ENCODE data around the gene CT45A2. TPM values are rescaled to one million over a fixed set of nuclear protein-coding genes. Genes with fewer than 3 reads are reported as not detected.
"Not testable (repeated sequence)": the region's sequence is repeated elsewhere in the genome, so short reads cannot be mapped to it uniquely, and the experiment has no call there.

The CT45A2 gene, protein sequence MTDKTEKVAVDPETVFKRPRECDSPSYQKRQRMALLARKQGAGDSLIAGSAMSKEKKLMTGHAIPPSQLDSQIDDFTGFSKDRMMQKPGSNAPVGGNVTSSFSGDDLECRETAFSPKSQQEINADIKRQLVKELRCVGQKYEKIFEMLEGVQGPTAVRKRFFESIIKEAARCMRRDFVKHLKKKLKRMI
- total RNA-seq: not detected

DNA sequence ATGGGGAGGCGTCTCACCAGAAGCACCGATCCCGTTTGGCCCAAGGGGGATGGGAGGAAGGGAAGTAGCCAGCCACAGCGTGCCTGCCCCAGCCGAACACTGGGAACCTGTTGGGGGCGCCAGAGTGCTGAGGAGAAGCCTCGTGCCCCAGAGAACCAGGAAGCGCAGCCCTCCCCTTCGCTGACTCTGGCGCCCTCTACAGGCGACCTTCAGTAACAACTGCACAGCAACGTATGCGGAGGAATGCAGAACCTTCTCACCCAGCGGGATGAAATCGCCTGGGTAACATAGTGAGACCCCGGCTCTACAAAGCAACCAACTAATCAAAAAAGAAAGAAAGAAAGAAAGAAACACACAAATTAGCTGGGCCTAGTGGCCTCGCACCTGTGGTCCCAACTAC lies at the start of gene CT45A2:
CT45A2 (minus strand) TSS at position 101 of the 400 bp plus-strand sequence. CDS start 3,747 bp downstream, outside the sequence.
- WGBS: no CpG with 5 or more reads among the region's 17 CpGs
- DNase-seq (ENCODE audit: low spot score); H3K27me3 ChIP-seq (replicated peaks; ENCODE audit: insufficient read depth): not testable (repeated sequence)

DNA sequence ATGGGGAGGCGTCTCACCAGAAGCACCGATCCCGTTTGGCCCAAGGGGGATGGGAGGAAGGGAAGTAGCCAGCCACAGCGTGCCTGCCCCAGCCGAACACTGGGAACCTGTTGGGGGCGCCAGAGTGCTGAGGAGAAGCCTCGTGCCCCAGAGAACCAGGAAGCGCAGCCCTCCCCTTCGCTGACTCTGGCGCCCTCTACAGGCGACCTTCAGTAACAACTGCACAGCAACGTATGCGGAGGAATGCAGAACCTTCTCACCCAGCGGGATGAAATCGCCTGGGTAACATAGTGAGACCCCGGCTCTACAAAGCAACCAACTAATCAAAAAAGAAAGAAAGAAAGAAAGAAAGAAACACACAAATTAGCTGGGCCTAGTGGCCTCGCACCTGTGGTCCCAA lies 34.6 kb upstream of the CT45A2 start, which contains the start of gene CT45A8:
CT45A8 (minus strand) TSS at position 101 of the 400 bp plus-strand sequence. CDS start 3,755 bp downstream, outside the sequence.
- intact Hi-C loops (cut with DNase I); H3K9me3 ChIP-seq; H3K4me1 ChIP-seq (replicated peaks); H3K27me3 ChIP-seq (replicated peaks; ENCODE audit: insufficient read depth); H3K4me3 ChIP-seq; DNase-seq (ENCODE audit: low spot score); H3K27ac ChIP-seq; H3K36me3 ChIP-seq: not testable (repeated sequence)
- no CpG with 5 or more reads among the region's 17 CpGs for WGBS

More for the DNA sequence above, at the start of gene CT45A2:
- H3K9me3 ChIP-seq; H3K4me3 ChIP-seq; H3K4me1 ChIP-seq (replicated peaks); H3K36me3 ChIP-seq; H3K27ac ChIP-seq; intact Hi-C loops (cut with DNase I): not testable (repeated sequence)

DNA sequence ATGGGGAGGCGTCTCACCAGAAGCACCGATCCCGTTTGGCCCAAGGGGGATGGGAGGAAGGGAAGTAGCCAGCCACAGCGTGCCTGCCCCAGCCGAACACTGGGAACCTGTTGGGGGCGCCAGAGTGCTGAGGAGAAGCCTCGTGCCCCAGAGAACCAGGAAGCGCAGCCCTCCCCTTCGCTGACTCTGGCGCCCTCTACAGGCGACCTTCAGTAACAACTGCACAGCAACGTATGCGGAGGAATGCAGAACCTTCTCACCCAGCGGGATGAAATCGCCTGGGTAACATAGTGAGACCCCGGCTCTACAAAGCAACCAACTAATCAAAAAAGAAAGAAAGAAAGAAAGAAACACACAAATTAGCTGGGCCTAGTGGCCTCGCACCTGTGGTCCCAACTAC lies 17.4 kb upstream of the CT45A2 start, which contains the start of gene CT45A7:
CT45A7 (minus strand) TSS at position 101 of the 400 bp plus-strand sequence. CDS start 3,747 bp downstream, outside the sequence.
- H3K27me3 ChIP-seq (replicated peaks; ENCODE audit: insufficient read depth); intact Hi-C loops (cut with DNase I); H3K9me3 ChIP-seq; H3K36me3 ChIP-seq; H3K4me1 ChIP-seq (replicated peaks); H3K4me3 ChIP-seq; DNase-seq (ENCODE audit: low spot score); H3K27ac ChIP-seq: not testable (repeated sequence)
- WGBS: no CpG with 5 or more reads among the region's 17 CpGs

DNA sequence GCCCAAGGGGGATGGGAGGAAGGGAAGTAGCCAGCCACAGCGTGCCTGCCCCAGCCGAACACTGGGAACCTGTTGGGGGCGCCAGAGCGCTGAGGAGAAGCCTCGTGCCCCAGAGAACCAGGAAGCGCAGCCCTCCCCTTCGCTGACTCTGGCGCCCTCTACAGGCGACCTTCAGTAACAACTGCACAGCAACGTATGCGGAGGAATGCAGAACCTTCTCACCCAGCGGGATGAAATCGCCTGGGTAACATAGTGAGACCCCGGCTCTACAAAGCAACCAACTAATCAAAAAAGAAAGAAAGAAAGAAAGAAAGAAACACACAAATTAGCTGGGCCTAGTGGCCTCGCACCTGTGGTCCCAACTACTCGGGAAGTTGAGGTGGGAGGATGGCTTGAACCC lies 17.1 kb downstream of the CT45A2 start, which contains the start of gene CT45A6:
CT45A6 (minus strand) TSS at position 101 of the 400 bp plus-strand sequence. CDS start 3,794 bp downstream, outside the sequence.
- H3K27me3 ChIP-seq (replicated peaks; ENCODE audit: insufficient read depth); H3K27ac ChIP-seq; DNase-seq (ENCODE audit: low spot score); H3K36me3 ChIP-seq; intact Hi-C loops (cut with DNase I); H3K9me3 ChIP-seq; H3K4me3 ChIP-seq; H3K4me1 ChIP-seq (replicated peaks): not testable (repeated sequence)
- no CpG with 5 or more reads among the region's 16 CpGs for WGBS

DNA sequence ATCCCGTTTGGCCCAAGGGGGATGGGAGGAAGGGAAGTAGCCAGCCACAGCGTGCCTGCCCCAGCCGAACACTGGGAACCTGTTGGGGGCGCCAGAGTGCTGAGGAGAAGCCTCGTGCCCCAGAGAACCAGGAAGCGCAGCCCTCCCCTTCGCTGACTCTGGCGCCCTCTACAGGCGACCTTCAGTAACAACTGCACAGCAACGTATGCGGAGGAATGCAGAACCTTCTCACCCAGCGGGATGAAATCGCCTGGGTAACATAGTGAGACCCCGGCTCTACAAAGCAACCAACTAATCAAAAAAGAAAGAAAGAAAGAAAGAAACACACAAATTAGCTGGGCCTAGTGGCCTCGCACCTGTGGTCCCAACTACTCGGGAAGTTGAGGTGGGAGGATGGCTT lies 34.4 kb downstream of the CT45A2 start, which contains the start of gene CT45A5:
CT45A5 (minus strand) TSS at position 101 of the 400 bp plus-strand sequence. CDS start 3,774 bp downstream, outside the sequence.
- H3K27ac ChIP-seq; H3K9me3 ChIP-seq; H3K4me3 ChIP-seq; H3K27me3 ChIP-seq (replicated peaks; ENCODE audit: insufficient read depth); H3K4me1 ChIP-seq (replicated peaks); intact Hi-C loops (cut with DNase I); H3K36me3 ChIP-seq; DNase-seq (ENCODE audit: low spot score): not testable (repeated sequence)
- no CpG with 5 or more reads among the region's 16 CpGs for WGBS

DNA sequence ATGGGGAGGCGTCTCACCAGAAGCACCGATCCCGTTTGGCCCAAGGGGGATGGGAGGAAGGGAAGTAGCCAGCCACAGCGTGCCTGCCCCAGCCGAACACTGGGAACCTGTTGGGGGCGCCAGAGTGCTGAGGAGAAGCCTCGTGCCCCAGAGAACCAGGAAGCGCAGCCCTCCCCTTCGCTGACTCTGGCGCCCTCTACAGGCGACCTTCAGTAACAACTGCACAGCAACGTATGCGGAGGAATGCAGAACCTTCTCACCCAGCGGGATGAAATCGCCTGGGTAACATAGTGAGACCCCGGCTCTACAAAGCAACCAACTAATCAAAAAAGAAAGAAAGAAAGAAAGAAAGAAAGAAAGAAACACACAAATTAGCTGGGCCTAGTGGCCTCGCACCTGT lies 51.7 kb downstream of the CT45A2 start, which contains the start of gene CT45A3:
CT45A3 (minus strand) TSS at position 101 of the 400 bp plus-strand sequence. CDS start 3,747 bp downstream, outside the sequence.
- H3K4me3 ChIP-seq; H3K9me3 ChIP-seq; H3K36me3 ChIP-seq; H3K4me1 ChIP-seq (replicated peaks); H3K27ac ChIP-seq; H3K27me3 ChIP-seq (replicated peaks; ENCODE audit: insufficient read depth); intact Hi-C loops (cut with DNase I); DNase-seq (ENCODE audit: low spot score): not testable (repeated sequence)
- no CpG with 5 or more reads among the region's 17 CpGs for WGBS

Other genes starting within 250 kb of the CT45A2 start
- gene CT45A1, start 106.4 kb downstream of the CT45A2 start, total RNA-seq: 1 to 10 TPM in 1 of 2 donors, not detected in 1; 1.0 TPM
- 10 to 100 TPM in 1 of 2 donors, not detected in 1; 12.0 TPM for gene CT45A3, start 51.8 kb downstream of the CT45A2 start, total RNA-seq
- gene CT45A5, start 34.5 kb downstream of the CT45A2 start, total RNA-seq: 1 to 10 TPM in 1 of 2 donors, not detected in 1; 1.0 TPM
- gene CT45A6, start 17.2 kb downstream of the CT45A2 start, total RNA-seq: not detected
- not detected for gene CT45A7, start 17.3 kb upstream of the CT45A2 start, total RNA-seq
- gene CT45A8, start 34.5 kb upstream of the CT45A2 start, total RNA-seq: not detected
- gene CT45A9, start 51.8 kb upstream of the CT45A2 start, total RNA-seq: not detected
- 10 to 100 TPM in 1 of 2 donors, not detected in 1; 13.8 TPM for gene CT45A10, start 73.4 kb upstream of the CT45A2 start, total RNA-seq
- 1 to 10 TPM in 1 of 2 donors, not detected in 1; 1.8 TPM for gene SAGE1, start 73.7 kb upstream of the CT45A2 start, total RNA-seq
- 10 to 100 TPM; 13.7 to 18.3 TPM for gene MMGT1, start 154.0 kb upstream of the CT45A2 start, total RNA-seq
- 10 to 100 TPM in 1 of 2 donors, 1 to 10 TPM in 1; 7.4 to 14.5 TPM for gene SLC9A6, start 165.4 kb upstream of the CT45A2 start, total RNA-seq